Ishikawa (cell line): ENCODE results near the gene TIMP3.

Source experiments
- FOXM1 ChIP-seq: IDR thresholded peaks from 2 replicates; pipeline ENCODE4 v1.6.1; 2012; ENCODE audit warnings: low read depth, borderline replicate concordance
- TF ChIP-seq, protein P1 (sequence below): IDR thresholded peaks from 2 replicates; pipeline ENCODE4 v1.6.1; 2012; ENCODE audit warnings: low read depth, mild to moderate bottlenecking
- TF ChIP-seq, protein P2 (sequence below): IDR thresholded peaks from 2 replicates; pipeline ENCODE4 v1.6.1; 2012

DNA sequence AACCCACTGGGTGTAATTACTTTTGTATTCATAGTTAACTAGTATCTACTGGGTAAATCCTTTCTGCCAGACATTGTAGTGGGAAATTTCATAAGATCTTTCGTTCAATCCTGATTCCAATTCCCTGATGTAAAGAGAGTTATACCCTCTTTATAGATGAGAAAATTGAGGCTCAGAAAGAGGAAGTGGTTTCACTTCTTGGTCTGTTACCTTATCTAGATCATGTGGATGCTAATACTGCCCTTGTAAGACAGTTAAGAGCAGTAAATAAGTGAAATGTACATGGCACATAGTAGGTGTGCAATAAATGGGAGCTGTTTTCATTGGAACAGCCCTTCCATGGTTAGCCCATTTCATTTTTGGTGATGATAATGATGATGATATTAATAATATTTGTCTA lies 46.7 kb downstream of the TIMP3 start:
- TF ChIP-seq, protein P1, sequence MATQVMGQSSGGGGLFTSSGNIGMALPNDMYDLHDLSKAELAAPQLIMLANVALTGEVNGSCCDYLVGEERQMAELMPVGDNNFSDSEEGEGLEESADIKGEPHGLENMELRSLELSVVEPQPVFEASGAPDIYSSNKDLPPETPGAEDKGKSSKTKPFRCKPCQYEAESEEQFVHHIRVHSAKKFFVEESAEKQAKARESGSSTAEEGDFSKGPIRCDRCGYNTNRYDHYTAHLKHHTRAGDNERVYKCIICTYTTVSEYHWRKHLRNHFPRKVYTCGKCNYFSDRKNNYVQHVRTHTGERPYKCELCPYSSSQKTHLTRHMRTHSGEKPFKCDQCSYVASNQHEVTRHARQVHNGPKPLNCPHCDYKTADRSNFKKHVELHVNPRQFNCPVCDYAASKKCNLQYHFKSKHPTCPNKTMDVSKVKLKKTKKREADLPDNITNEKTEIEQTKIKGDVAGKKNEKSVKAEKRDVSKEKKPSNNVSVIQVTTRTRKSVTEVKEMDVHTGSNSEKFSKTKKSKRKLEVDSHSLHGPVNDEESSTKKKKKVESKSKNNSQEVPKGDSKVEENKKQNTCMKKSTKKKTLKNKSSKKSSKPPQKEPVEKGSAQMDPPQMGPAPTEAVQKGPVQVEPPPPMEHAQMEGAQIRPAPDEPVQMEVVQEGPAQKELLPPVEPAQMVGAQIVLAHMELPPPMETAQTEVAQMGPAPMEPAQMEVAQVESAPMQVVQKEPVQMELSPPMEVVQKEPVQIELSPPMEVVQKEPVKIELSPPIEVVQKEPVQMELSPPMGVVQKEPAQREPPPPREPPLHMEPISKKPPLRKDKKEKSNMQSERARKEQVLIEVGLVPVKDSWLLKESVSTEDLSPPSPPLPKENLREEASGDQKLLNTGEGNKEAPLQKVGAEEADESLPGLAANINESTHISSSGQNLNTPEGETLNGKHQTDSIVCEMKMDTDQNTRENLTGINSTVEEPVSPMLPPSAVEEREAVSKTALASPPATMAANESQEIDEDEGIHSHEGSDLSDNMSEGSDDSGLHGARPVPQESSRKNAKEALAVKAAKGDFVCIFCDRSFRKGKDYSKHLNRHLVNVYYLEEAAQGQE, result no peak
- TF ChIP-seq, protein P2, sequence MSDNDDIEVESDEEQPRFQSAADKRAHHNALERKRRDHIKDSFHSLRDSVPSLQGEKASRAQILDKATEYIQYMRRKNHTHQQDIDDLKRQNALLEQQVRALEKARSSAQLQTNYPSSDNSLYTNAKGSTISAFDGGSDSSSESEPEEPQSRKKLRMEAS, result no peak
- no peak for TF ChIP-seq FOXM1
